Calu3 (cell line): ENCODE results near the gene CTDSP1. TPM values are rescaled to one million over a fixed set of nuclear protein-coding genes. Genes with fewer than 3 reads are reported as not detected.

ENCODE experiments used
- BruUV-seq: library from RNA; stranded (reverse); fragments of 400-500 nt; replicated peaks from 2 replicates; lab custom pipeline; 2021; lab: Mats Ljungman, UMichigan
- CTCF ChIA-PET: fragments of 300-600 bp; sonication (Branson Sonifier 250); formaldehyde crosslinking; loops from one replicate; lab custom pipeline; 2022; ENCODE audit warnings: antibody characterized with exemption; lab: Charles Lee
- DNase-seq: peaks from one replicate; pipeline ENCODE4 v3.0.0; 2022
- H3K27ac Mint-ChIP-seq: one replicate; pipeline ENCODE4 v1.8.0; 2022; ENCODE audit warnings: mixed read lengths; ENCODE audit not compliant: unreplicated experiment
- H3K27me3 Mint-ChIP-seq: one replicate; pipeline ENCODE4 v1.8.0; 2022; ENCODE audit warnings: mixed read lengths; ENCODE audit not compliant: unreplicated experiment
- H3K36me3 Mint-ChIP-seq: one replicate; pipeline ENCODE4 v1.8.0; 2022; ENCODE audit warnings: mild to moderate bottlenecking, moderate library complexity, mixed read lengths; ENCODE audit not compliant: insufficient read depth, unreplicated experiment
- H3K4me1 Mint-ChIP-seq: one replicate; pipeline ENCODE4 v1.8.0; 2022; ENCODE audit warnings: mild to moderate bottlenecking, low read depth, mixed read lengths; ENCODE audit not compliant: unreplicated experiment
- H3K4me3 Mint-ChIP-seq: one replicate; pipeline ENCODE4 v1.8.0; 2022; ENCODE audit warnings: mild to moderate bottlenecking, low read depth, moderate library complexity, mixed read lengths; ENCODE audit not compliant: unreplicated experiment
- H3K9me3 Mint-ChIP-seq: one replicate; pipeline ENCODE4 v1.8.0; 2022; ENCODE audit warnings: low read depth, mixed read lengths; ENCODE audit not compliant: unreplicated experiment
- CTCF ChIP-seq: fragments of 200-600 bp; IDR thresholded peaks from one replicate; pipeline ENCODE4 v1.8.0; 2022; ENCODE audit warnings: antibody characterized with exemption; ENCODE audit not compliant: unreplicated experiment
- intact Hi-C: fragments of 100-400 bp; cut with micrococcal nuclease; formaldehyde crosslinking; loops from one replicate; pipeline ENCODE4 v1.10.0; 2022; ENCODE audit not compliant: unreplicated experiment
- microRNA-seq: library from miRNA; unstranded; fragments of <30 nt; microRNA quantifications from one replicate; pipeline ENCODE4 v1.2.0, GENCODE V29; 2022
- total RNA-seq: library from RNA; stranded (reverse); gene quantifications from 2 replicates; pipeline ENCODE4 v1.2.3, GENCODE V29; 2022

Gene CTDSP1
- total RNA-seq, 1 experiment from 2014 or later: 58.0 TPM

GRCh38 chr2:218447072-218447471 is 47.4 kb downstream of the CTDSP1 start:
- no TSS peak for BruUV-seq
- Mint-ChIP-seq H3K27ac (no peak overlapping the region), H3K36me3 (peaks cover 32% of the 10 kb centered on the region)

GRCh38 chr2:218448934-218449333 is 49.3 kb downstream of the CTDSP1 start:
- Mint-ChIP-seq H3K4me3 (peak overlapping the region; percentile 7), H3K27ac (peak overlapping the region; percentile 80), H3K9me3 (no peaks in the 10 kb centered on the region), H3K4me1 (peaks cover 34% of the 10 kb centered on the region), H3K27me3 (no peaks in the 10 kb centered on the region), H3K36me3 (peaks cover 24% of the 10 kb centered on the region)
- CTCF ChIA-PET: interaction anchor here (0.7 kb wide), 1 partner anchor 58 kb away, joined by 5 read pairs; no protein-coding TSS in a partner anchor
- intact Hi-C loops: no loop called here
- peak; percentile 38 for DNase-seq
- no peak for TF ChIP-seq CTCF
- BruUV-seq: no TSS peak

More at GRCh38 chr2:218447072-218447471, 47.4 kb downstream of the CTDSP1 start:
- TF ChIP-seq CTCF: no peak
- peaks cover 34% of the 10 kb centered on the region for H3K4me1 Mint-ChIP-seq
- H3K4me3 Mint-ChIP-seq: no peak overlapping the region
- no peaks in the 10 kb centered on the region for H3K9me3 Mint-ChIP-seq
- H3K27me3 Mint-ChIP-seq: no peaks in the 10 kb centered on the region
- intact Hi-C loops: no loop called here
- no peak for DNase-seq
- CTCF ChIA-PET: interaction anchor here (0.6 kb wide), 1 partner anchor 13 kb away, joined by 3 read pairs; no protein-coding TSS in a partner anchor

DNA sequence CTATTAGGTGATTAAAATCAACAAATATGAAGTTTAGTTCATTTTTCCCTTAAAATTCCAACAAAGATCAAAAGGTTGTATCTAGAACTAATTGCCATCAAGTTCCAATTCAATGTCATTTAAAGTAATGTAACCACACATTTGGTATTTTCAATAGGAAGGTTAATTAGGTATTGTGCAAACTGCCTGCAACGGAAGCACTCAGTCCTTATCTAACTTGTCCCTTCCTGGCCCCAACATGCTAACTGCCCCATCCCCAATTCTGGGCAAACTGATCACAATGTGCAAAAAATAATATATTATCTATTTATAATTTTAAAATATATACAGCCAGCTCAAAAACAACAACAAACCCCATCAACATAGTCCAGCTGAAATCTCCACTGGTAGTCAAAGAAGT is 52.4 kb downstream of the CTDSP1 start:
- CTCF ChIA-PET: no interaction called here
- no peaks in the 10 kb centered on the region for H3K27me3 Mint-ChIP-seq

More for the DNA sequence above, 52.4 kb downstream of the CTDSP1 start:
- H3K9me3 Mint-ChIP-seq: no peaks in the 10 kb centered on the region
- peaks cover 24% of the 10 kb centered on the region for H3K4me1 Mint-ChIP-seq
- no peak overlapping the region for H3K4me3 Mint-ChIP-seq
- no peak for TF ChIP-seq CTCF
- H3K27ac Mint-ChIP-seq: no peak overlapping the region
- no TSS peak for BruUV-seq
- H3K36me3 Mint-ChIP-seq: peaks cover 48% of the 10 kb centered on the region
- no peak for DNase-seq
- intact Hi-C loops: no loop called here

Small RNA genes lying within 50 kb of the gene (microRNA-seq; reads per million reads assigned to microRNA genes)
- gene MIR26B: 29,110 reads per million, percentile 98 among the genes with 10 or more reads in this experiment

Other genes with a start within 250 kb of the CTDSP1 start
- not detected in 2 replicates for gene CXCR1, start 232.9 kb upstream of the CTDSP1 start, total RNA-seq
- gene ARPC2, start 182.7 kb upstream of the CTDSP1 start, total RNA-seq: 368 and 374 TPM in 2 replicates
- gene GPBAR1, start 138.9 kb upstream of the CTDSP1 start, total RNA-seq: 1.1 and 1.5 TPM in 2 replicates
- gene AAMP, start 129.7 kb upstream of the CTDSP1 start, total RNA-seq: 102 and 117 TPM in 2 replicates
- 46.8 and 54.0 TPM in 2 replicates for gene PNKD, start 129.3 kb upstream of the CTDSP1 start, total RNA-seq
- 229 and 289 TPM in 2 replicates for gene TMBIM1, start 107.4 kb upstream of the CTDSP1 start, total RNA-seq
- gene CATIP, start 43.0 kb upstream of the CTDSP1 start, total RNA-seq: 0.71 TPM in 1 of 2 replicates, not detected in the other
- 0.12 TPM in 1 of 2 replicates, not detected in the other for gene SLC11A1, start 17.6 kb upstream of the CTDSP1 start, total RNA-seq
- 9.0 and 16.4 TPM in 2 replicates for gene VIL1, start 19.3 kb downstream of the CTDSP1 start, total RNA-seq
- 18.5 and 27.5 TPM in 2 replicates for gene USP37, start 168.5 kb downstream of the CTDSP1 start, total RNA-seq
- gene CNOT9, start 169.0 kb downstream of the CTDSP1 start, total RNA-seq: 54.0 and 54.2 TPM in 2 replicates
- 0.38 and 0.95 TPM in 2 replicates for gene PLCD4, start 208.0 kb downstream of the CTDSP1 start, total RNA-seq